Iris pigment epithelial cell (primary cell): ENCODE data around the gene IMPG1.

Experiments
- DNase-seq: peaks from one replicate; pipeline ENCODE4 v3.0.0-alpha.2; 2011; ENCODE audit warnings: low read depth

The IMPG1 gene

DNA sequence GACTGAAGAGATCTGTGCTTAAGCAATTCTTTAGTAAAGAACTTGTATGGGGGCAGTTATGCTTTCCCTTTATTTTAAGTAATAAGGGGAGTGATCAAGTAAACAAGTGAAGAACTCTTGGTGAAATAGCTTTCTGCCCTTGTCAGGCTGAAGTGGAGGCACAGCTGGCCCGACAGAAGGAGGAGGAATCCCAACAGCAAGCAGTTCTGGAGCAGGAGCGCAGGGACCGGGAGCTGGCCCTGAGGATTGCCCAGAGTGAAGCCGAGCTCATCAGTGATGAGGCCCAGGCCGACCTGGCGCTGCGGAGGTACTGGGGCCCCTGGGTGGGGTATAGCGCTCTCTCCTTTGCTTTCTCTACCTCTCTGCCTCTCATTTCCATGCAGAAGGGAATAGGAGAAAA, 180.1 kb downstream of the IMPG1 start:
- no peak for DNase-seq

DNA sequence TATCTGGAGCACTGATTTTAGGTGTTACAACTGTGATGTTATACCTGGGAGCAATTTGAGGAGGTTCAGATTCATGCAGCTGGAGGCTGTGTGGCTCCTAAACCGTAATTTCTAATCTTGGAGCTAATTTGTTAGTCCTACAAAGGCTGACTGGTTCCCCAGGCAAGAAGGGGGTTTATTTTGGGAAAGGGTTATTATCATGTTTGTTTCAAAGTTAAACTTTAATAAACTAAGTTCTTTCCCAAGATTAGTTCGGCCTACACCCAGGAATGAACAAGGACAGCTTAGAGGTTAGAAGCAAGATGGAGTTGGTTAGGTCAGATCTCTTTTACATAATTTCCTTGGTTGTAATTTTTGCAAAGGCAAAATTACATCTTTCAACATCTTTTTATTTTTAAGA, 187.6 kb downstream of the IMPG1 start:
- no peak for DNase-seq

DNA sequence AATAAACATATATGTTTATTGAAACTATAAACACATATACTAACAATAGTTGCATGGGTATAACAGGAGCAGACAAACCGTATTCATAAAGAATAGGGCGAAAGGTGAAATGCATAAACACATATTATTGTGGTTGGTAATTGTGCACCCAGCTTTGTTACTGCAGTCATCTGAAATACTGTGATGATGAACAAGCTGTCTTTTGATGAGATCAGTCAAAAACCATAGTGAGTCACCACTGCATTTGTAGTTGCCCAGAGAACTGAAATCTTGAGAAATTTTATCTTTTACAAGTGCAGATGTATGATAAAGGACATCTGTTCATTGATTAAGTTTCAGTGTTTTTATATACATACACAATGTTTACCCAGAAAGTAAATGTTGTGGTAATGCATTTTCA, 189.7 kb downstream of the IMPG1 start:
- DNase-seq: peak; percentile 89

DNA sequence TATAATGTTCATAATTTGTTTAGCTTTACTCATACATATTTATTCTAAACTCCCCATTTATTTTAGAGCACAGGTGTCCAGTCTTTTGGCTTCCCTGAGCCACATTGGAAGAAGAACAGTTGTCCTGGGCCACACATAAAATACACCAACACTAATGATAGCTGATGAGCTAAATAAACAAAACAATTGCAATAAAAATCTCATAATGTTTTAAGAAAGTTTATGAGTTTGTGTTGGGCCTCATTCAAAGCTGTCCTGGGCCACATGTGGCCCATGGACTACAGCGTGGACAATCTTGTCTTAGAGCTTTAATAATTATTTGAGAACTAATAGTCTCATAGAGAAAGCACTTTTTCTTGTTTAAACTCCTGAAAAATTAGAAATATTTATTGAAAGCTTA, 192.2 kb downstream of the IMPG1 start:
- no peak for DNase-seq

DNA sequence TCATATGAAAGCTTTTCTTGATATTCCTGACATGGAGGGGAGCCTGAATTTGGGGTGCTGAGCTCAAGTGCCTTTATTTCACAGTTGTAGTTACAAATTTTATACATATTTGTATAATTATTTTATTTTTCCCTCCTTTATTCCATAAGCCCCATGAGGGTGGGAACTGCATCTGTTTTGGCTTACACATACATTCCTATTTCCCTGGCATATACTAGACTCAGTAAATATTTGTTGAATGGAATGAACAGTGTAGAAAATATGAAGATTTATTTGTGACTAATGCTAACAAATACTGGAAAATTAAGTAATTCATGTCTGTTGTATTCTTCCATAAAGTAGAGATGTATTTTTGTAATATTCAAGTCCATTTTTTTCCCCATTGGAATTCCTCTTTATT, 196.3 kb downstream of the IMPG1 start:
- no peak for DNase-seq

DNA sequence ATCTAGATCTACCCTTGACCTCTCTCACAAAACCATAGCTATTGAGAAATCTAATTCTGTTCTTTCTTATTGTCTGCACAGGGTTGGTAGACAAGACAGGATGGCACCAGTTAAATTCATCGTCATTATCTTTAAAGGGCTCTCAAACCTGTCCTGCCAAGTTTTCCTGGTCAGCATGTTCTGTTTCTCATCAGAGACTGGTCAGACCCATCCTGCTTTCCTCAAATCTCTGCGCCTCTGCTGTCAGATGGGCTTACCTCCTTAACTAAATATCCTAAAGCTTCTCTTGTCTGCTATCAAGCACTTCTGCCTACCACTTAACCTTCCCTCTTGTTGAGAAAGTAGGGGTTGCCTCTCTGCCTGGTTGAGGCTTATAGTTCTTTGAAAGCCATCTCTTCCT, 198.2 kb downstream of the IMPG1 start:
- DNase-seq: no peak
